HG02885 (cell line): ENCODE measurements around the gene LDLRAP1.

Experiments
- ATAC-seq: cut with Tn5 transposase; IDR thresholded peaks from one replicate; pipeline ENCODE4 v1.9.1; 2021; ENCODE audit warnings: mild to moderate bottlenecking; ENCODE audit not compliant: unreplicated experiment, poor library complexity

The LDLRAP1 gene

GRCh38 chr1:25618433-25618808 lies 75.0 kb downstream of the LDLRAP1 start:
- ATAC-seq: no peak
